ENCODE measurements around the gene CD99L2.
A peak's percentile ranks its signal among the peaks of the same experiment; 100 is the strongest.
"Not testable (repeated sequence)": the region's sequence is repeated elsewhere in the genome, so short reads cannot be mapped to it uniquely, and the experiment has no call there.

CD99L2 gene

DNA sequence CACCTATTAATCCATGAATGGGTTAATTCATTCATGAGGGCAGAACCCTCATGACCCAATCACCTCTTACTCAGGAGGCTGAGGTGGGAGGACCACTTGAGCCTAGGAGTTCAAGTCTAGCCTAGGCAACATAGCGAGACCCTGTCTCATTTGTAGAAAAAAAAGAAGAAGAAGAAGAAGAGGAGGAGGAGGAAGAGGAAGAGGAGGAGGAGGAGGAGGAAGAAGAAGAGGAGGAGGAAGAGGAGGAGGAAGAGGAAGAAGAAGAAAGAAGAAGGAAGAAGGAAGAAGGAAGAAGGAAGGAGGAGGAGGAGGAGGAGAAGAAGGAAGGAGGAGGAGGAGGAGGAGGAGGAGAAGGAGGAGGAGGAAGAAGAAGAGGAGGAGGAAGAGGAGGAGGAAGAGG is 74.6 kb downstream of the CD99L2 start:
- peaks cover 34% of the 10 kb centered on the region for H3K36me3 Mint-ChIP-seq
- not testable (repeated sequence) for H3K4me3 Mint-ChIP-seq; H3K27me3 Mint-ChIP-seq; H3K27ac Mint-ChIP-seq; H3K4me1 Mint-ChIP-seq (ENCODE audit: low read depth); H3K9me3 Mint-ChIP-seq (ENCODE audit: low read depth)

DNA sequence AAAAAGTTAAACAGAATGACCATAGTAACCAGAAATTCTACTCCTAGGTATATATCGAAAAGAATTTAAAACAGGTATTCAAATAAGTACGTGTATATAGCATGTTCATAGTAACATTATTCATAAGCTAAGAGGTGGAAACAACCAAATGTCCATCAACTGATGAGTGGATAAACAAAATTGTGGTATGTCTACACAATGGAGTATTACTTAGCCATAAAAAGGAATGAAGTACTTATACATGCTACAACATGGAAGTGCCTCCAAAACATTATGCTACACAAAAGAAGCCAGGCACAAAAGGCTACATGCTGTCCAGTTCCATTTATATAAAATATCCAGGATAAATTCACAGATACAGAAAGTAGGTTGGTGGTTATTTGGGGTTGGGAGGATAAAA is 76.5 kb downstream of the CD99L2 start:
- H3K27me3 Mint-ChIP-seq = no peaks in the 10 kb centered on the region
- H3K36me3 Mint-ChIP-seq = peaks cover 30% of the 10 kb centered on the region
- H3K9me3 Mint-ChIP-seq (ENCODE audit: low read depth) = peaks cover 4% of the 10 kb centered on the region
- H3K4me3 Mint-ChIP-seq = no peak overlapping the region
- H3K4me1 Mint-ChIP-seq (ENCODE audit: low read depth) = no peaks in the 10 kb centered on the region
- no peak overlapping the region for H3K27ac Mint-ChIP-seq

DNA sequence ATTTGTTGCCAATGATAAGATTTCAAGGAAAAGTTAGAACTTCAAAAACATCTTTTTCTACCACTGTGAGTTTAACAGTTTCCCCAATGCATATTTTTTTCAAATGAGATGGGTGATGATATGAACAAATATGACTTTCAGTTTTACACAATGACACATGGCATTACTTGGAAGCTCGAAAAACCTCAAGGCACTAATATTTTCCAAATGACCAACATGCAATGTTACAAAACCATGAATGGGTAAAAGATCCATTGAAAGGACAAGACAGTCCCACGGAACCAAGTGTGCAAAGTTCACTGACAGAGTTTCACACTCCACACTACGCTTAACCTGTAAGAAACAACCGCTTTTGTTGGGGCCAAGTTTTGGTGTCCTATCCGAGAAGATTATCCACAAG is 84.5 kb downstream of the CD99L2 start:
- Mint-ChIP-seq H3K27ac (peak overlapping the region; percentile 66), H3K27me3 (no peaks in the 10 kb centered on the region)

DNA sequence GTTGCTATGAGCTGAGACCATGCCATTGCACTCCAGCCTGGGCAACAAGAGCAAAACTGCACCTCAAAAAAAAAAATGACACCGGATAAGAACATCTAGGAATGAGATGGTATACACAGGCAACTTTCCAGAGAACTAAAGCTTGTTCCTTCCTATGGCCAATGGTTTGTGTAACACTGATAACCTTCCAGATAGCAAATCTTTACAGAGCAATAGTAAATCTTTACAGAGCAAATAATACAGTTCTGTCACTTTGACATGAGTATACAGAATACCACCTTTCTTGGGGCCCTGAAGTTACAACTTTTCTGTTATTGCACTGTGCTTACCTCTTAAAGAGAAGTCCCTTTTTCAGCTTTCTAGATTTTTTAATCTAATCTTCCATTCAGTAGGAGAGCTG is 91.6 kb downstream of the CD99L2 start:
- H3K9me3 Mint-ChIP-seq (ENCODE audit: low read depth) = no peaks in the 10 kb centered on the region
- no peaks in the 10 kb centered on the region for H3K27me3 Mint-ChIP-seq
- no peak overlapping the region for H3K4me3 Mint-ChIP-seq
- H3K36me3 Mint-ChIP-seq = peaks cover 19% of the 10 kb centered on the region
- H3K27ac Mint-ChIP-seq = no peak overlapping the region
- H3K4me1 Mint-ChIP-seq (ENCODE audit: low read depth) = no peaks in the 10 kb centered on the region

More for the DNA sequence above, 84.5 kb downstream of the CD99L2 start:
- H3K4me3 Mint-ChIP-seq = no peak overlapping the region
- peaks cover 19% of the 10 kb centered on the region for H3K36me3 Mint-ChIP-seq
- peaks cover 13% of the 10 kb centered on the region for H3K4me1 Mint-ChIP-seq (ENCODE audit: low read depth)
- no peaks in the 10 kb centered on the region for H3K9me3 Mint-ChIP-seq (ENCODE audit: low read depth)

DNA sequence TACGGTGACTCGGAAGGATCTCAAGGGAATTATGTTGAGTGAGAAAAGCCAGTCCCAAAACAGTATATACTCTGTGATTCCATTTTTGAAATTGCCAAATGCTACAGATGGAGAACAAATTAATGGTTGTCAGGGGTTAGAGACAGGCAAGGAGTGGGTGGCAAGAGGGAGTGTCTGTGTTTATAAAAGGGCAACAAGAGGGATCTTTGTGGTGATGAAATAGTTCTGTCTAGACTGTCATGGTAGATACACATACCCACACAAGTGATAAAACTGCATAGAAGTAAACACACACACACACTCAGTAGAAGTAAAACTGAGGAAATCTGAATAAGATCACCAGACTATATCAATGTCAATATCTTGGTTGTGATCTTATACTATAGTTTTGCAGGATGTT is 92.7 kb downstream of the CD99L2 start:
- peaks cover 19% of the 10 kb centered on the region for H3K36me3 Mint-ChIP-seq
- H3K4me1 Mint-ChIP-seq (ENCODE audit: low read depth) = no peaks in the 10 kb centered on the region
- no peak overlapping the region for H3K4me3 Mint-ChIP-seq
- H3K9me3 Mint-ChIP-seq (ENCODE audit: low read depth) = no peaks in the 10 kb centered on the region
- H3K27me3 Mint-ChIP-seq = no peaks in the 10 kb centered on the region
- no peak overlapping the region for H3K27ac Mint-ChIP-seq

- peaks cover 19% of the 10 kb centered on the region for H3K36me3 Mint-ChIP-seq
- H3K27ac Mint-ChIP-seq = no peak overlapping the region
- no peaks in the 10 kb centered on the region for H3K27me3 Mint-ChIP-seq
- no peaks in the 10 kb centered on the region for H3K4me1 Mint-ChIP-seq (ENCODE audit: low read depth)
- no peak overlapping the region for H3K4me3 Mint-ChIP-seq
- H3K9me3 Mint-ChIP-seq (ENCODE audit: low read depth) = no peaks in the 10 kb centered on the region
Measured at GRCh38 chrX:150792949-150793527, 105.4 kb downstream of the CD99L2 start.

DNA sequence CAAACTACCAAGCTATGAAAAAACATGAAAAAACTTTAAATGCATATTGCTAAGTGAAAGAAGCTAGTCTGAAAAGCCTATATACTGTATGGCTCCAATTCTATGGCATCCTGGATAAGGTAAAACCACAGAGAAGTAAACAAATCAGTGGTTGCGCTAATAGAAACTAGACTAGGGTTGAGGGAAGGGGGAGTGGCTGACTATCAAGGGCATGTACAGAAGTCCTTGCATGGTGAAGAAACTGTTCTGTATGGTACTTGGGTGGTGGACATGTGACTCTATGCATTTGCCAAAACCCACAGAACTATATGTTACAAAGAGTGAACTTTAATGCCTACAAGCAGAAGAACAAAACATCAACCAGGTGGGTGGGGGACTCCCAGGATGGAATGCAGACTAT is 108.4 kb downstream of the CD99L2 start:
- Mint-ChIP-seq H3K9me3 (ENCODE audit: low read depth) (no peaks in the 10 kb centered on the region), H3K4me3 (no peak overlapping the region), H3K27me3 (no peaks in the 10 kb centered on the region), H3K36me3 (peaks cover 21% of the 10 kb centered on the region), H3K4me1 (ENCODE audit: low read depth) (no peaks in the 10 kb centered on the region), H3K27ac (no peak overlapping the region)

GRCh38 chrX:150781677-150782076 is 116.8 kb downstream of the CD99L2 start:
- H3K4me3 Mint-ChIP-seq = no peak overlapping the region
- no peaks in the 10 kb centered on the region for H3K36me3 Mint-ChIP-seq
- H3K27me3 Mint-ChIP-seq = no peaks in the 10 kb centered on the region
- H3K27ac Mint-ChIP-seq = no peak overlapping the region
- no peaks in the 10 kb centered on the region for H3K9me3 Mint-ChIP-seq (ENCODE audit: low read depth)
- peaks cover 3% of the 10 kb centered on the region for H3K4me1 Mint-ChIP-seq (ENCODE audit: low read depth)

GRCh38 chrX:150779385-150779784 is 119.1 kb downstream of the CD99L2 start:
- Mint-ChIP-seq H3K36me3 (no peaks in the 10 kb centered on the region), H3K27me3 (no peaks in the 10 kb centered on the region), H3K4me1 (ENCODE audit: low read depth) (peaks cover 3% of the 10 kb centered on the region), H3K9me3 (ENCODE audit: low read depth) (no peaks in the 10 kb centered on the region), H3K27ac (no peak overlapping the region), H3K4me3 (no peak overlapping the region)

DNA sequence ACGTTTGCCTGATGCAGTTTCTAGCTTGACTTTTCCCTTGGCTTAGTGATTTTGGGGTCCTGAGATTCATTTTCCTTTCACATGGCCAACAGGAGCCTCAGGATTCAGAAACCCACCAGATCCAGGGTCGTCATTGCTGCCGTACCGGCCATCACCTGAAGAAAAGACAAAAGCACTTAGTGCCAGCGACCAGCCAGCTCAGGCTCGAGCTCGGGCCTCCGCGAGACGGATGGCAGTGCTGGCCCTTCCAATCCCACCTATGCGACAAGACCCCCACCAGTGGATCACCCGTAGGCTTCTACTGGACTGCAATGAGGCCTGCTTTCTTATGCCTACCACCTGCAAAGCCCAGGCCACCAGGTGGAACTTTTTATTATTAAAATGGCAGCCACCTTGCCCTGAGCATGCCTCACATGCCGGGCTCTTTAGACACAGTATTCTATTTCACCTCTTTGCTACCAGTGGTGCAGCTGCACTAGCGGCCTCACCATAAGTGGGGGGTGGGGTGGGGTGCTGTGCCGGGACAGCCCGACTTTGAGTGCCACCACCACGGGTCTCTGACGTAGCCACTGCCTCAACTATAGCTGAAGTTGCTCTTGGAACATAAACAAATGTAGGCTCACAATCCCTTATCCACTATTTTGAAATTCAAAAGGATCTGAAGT is 121.0 kb downstream of the CD99L2 start:
- Mint-ChIP-seq H3K4me3 (no peak overlapping the region), H3K27me3 (no peaks in the 10 kb centered on the region), H3K9me3 (ENCODE audit: low read depth) (no peaks in the 10 kb centered on the region), H3K4me1 (ENCODE audit: low read depth) (peaks cover 3% of the 10 kb centered on the region), H3K36me3 (no peaks in the 10 kb centered on the region), H3K27ac (no peak overlapping the region)

- H3K27ac Mint-ChIP-seq = no peak overlapping the region
- no peaks in the 10 kb centered on the region for H3K36me3 Mint-ChIP-seq
- H3K9me3 Mint-ChIP-seq (ENCODE audit: low read depth) = no peaks in the 10 kb centered on the region
- H3K4me1 Mint-ChIP-seq (ENCODE audit: low read depth) = peaks cover 3% of the 10 kb centered on the region
- H3K4me3 Mint-ChIP-seq = no peak overlapping the region
- H3K27me3 Mint-ChIP-seq = no peaks in the 10 kb centered on the region
Measured at GRCh38 chrX:150775569-150776350, 122.7 kb downstream of the CD99L2 start.

DNA sequence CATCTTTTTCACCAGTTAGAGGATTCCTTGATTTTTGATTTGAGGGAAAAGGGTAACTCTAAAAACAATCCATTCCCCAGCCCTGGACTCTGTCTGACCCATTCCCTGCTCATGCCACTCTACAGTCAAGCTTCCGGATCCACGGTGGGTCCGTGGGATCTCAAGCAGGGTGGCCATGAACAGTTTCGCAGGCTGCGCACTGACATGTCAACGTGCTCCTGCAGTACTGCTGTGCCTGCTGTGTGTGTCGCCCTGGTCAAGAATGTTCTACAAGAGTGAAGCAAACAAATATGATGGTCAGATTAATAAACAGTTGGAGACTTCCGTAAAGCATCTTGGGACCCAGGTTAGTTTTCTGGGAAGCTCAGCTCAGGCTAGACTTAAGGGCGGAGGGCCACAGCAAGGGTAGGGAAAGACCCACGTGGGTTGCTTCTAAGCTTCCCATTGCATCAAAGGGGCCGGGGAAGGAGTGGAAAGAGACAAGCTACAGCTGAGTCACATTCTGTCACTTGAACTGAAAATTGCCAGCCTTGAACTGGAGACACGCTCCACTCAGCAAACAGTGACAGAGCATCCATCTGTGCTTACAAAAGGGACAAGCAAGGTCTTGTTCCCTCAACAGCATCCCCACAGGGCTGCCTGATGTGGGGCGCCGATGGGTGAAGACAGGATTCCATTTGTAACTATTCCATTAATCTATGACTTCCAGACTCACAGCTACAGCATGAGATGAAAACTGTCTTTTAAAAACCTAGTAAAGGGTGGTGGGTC is 123.5 kb downstream of the CD99L2 start:
- H3K36me3 Mint-ChIP-seq = no peaks in the 10 kb centered on the region
- H3K9me3 Mint-ChIP-seq (ENCODE audit: low read depth) = no peaks in the 10 kb centered on the region
- peaks cover 2% of the 10 kb centered on the region for H3K4me1 Mint-ChIP-seq (ENCODE audit: low read depth)
- no peak overlapping the region for H3K27ac Mint-ChIP-seq
- H3K27me3 Mint-ChIP-seq = no peaks in the 10 kb centered on the region
- no peak overlapping the region for H3K4me3 Mint-ChIP-seq

GRCh38 chrX:150773634-150774033 is 124.8 kb downstream of the CD99L2 start:
- Mint-ChIP-seq H3K9me3 (ENCODE audit: low read depth) (no peaks in the 10 kb centered on the region), H3K36me3 (no peaks in the 10 kb centered on the region), H3K27ac (no peak overlapping the region), H3K4me3 (no peak overlapping the region), H3K4me1 (ENCODE audit: low read depth) (no peaks in the 10 kb centered on the region), H3K27me3 (no peaks in the 10 kb centered on the region)

DNA sequence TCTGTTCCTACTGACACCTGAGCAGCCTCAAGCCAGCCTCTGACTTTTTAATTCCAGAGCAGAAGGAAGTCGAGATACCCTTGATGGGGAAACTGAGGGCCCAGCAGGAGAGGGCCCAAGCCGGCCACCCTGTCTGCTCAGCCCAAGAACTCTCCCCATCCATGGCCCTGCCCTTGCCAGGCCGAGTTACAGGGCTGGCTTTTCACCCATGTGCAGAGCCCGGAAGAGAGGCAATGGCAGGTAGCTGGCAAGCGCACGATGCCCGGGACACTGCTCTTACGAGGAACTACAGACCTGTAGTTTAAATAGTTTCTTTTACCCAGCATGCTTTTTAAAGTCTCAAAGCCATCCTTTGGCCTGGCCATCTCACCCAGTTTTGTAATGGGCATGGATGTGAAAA is 125.4 kb downstream of the CD99L2 start:
- Mint-ChIP-seq H3K9me3 (ENCODE audit: low read depth) (no peaks in the 10 kb centered on the region), H3K4me1 (ENCODE audit: low read depth) (peaks cover 2% of the 10 kb centered on the region), H3K27ac (no peak overlapping the region), H3K4me3 (no peak overlapping the region), H3K36me3 (no peaks in the 10 kb centered on the region), H3K27me3 (no peaks in the 10 kb centered on the region)

Data from activated naive CD8-positive, alpha-beta T cell (primary cell).